ENCODE measurements around the gene COPS3.

Gene COPS3

DNA sequence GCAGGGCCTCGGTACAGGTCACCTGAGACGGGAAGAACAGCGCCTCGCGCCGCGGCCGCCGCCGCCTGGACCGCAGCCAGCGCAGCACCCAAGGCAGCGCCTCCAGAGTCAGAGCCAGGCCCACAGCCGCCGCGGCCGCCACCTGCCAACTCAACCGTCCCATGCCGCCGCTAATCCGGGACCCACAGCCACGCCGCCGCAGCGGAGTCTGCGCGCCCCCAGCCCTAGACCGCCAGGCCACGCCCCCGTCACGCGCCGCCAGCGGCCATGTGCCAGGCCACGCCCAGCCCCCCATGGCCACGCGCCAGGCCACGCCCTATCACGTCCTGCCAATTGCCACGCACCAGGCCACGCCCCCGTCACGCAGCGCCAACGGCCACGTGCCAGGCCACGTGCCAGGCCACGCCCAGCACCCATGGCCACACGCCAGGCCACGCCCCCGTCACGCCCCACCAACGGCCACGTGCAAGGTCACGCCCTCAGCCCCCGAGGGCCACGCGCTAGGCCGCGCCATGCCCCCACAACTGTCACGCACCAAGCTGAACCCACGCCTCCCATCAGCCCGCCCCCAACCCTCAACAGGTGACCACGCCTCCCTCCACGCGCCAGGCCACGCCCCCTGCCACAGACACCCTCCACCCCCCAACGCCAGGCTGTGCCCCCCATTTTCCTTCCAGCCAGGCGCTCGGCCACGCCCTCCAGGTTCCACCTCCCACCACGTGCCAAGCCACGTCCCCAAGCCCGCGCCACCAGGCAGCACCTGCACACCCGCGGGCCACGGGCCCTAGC, 74.7 kb downstream of the COPS3 start, which contains the start of gene PLD6:
PLD6 (minus strand) TSS at position 210 of the 789 bp plus-strand sequence; CDS start at position 163, 47 bp downstream.
- H3K4me3 ChIP-seq (ENCODE audit: low read depth, low read length): peak within 1 kb of the TSS; percentile 57
- peak; percentile 68 for DNase-seq (ENCODE audit: low read depth)
- no peak for TF ChIP-seq CTCF (conservative IDR thresholded peaks at IDR 0.05; ENCODE audit: low read depth, low read length)

DNA sequence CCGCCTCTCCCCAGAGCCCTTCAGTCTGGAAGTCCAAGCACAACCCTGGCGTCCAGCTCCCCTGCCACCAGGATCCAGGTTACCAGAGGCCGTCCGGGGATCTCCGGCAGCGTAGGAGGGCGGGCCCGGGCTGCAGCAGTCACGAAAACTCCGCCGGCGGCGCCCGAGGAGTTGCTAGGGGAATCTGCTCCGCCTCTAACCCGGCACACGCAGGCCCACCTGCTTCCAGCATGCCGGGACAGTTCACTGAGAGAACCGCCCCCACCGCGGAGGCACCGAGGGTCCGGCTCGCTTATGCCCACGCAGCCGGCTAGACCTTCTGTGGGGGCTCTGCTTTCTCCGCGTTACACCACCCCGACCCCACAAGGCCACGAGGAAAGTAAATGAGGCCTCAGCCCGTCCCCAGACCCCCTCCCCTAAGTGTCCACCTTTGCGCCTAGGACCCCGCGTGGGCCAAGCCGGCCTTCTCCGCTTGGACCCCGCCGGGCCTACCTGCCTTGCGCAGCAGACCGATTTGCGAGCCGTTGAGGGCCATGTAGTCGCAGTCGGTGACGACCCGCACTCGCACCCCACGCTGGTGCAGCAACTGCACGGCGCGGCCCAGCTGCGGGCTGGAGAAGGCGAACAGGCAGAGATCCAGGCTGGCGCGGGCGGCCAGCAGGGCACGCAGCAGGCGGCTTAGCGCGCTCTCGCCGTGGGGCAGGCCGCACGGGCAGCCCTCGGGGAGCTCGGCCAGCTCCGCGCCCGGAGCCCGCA, 75.5 kb downstream of the COPS3 start:
- H3K4me3 ChIP-seq (ENCODE audit: low read depth, low read length): peak overlapping the region; percentile 57
- no peak for TF ChIP-seq CTCF (conservative IDR thresholded peaks at IDR 0.05; ENCODE audit: low read depth, low read length)
- peak; percentile 47 for DNase-seq (ENCODE audit: low read depth)

DNA sequence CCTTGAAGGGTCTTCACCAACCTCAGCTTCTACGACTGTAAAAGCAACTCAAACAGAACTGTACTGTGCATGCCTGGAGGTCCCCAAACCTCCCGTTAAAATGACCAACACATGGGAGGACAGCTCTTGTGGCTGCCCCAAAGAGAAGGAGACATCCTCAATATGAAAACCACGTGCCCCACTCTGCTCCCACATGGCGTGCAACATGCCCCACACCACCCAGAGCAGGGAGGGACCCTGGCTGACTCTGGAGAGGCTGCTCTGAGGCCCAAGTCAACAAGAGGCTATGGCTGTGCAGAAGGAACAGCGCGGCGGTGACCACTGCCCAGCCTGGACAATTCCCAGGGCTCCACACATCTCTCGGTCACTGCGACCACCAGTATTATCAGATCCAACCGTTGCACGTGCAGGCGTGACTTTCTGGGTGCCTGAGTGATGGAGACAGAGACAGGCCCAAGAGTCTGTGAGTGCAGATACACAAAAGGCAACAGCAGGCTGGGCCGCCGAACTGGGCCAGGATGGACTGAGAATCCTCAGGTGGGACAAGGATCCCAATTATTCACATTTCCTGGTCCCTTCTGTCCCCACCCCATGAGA, 76.3 kb downstream of the COPS3 start:
- H3K4me3 ChIP-seq (ENCODE audit: low read depth, low read length): peak overlapping the region; percentile 57
- no peak for DNase-seq (ENCODE audit: low read depth)
- no peak for TF ChIP-seq CTCF (conservative IDR thresholded peaks at IDR 0.05; ENCODE audit: low read depth, low read length)

DNA sequence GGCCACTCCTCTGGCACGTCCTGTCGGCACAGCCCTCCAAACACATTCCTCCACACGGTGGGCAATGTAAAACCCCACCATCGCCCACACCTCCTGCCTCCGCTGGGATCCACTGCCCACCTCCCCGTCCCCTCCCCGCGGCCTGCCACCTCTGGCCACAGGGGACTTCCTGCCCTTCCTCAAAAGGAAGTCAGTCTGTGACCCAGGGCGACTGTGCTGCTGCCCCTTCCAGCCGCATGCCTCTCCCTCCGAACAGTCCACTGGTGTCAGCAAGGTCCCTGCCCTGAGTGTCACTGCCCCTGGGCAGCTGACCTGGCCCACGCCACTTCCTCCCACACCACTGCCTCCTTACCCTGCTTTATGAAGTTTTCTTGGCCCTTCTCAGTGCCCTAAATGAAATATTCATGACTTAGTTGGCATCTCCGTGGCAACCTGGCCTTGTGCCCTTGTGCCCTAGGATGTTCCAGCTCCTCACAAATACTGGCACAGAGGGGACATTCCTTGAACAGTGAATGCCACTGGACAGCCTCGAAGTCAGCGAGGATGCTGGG, 76.9 kb downstream of the COPS3 start:
- DNase-seq (ENCODE audit: low read depth): no peak
- H3K4me3 ChIP-seq (ENCODE audit: low read depth, low read length): no peak overlapping the region
- no peak for TF ChIP-seq CTCF (conservative IDR thresholded peaks at IDR 0.05; ENCODE audit: low read depth, low read length)

DNA sequence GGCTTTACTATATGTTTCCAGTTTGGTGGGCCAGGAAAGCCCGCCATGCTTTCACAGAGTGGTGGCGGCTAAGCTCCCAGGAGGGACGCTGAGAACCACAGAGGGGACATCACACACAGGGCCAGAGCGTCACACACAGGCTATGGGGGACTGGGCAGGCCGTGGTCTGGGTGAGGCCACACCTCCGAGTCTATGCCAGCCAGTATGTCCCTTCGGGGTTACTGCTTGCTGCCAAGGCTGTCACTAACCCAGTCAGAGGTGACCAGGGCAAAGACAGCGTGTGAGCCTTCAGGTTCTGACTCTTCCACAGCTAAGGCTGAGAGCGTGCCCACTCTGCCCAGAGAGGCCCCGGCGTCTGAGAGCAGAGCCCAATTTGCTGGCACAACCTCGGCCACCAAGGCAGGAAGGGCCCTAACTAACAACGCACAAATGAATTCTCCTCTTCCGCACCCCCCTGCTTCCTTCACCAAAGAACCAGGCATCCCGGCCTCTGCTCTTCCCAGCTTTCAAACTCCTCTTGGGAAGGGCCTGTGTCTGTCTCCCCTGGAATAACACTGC, 77.8 kb downstream of the COPS3 start:
- H3K4me3 ChIP-seq (ENCODE audit: low read depth, low read length): no peak overlapping the region
- DNase-seq (ENCODE audit: low read depth): no peak
- TF ChIP-seq CTCF (conservative IDR thresholded peaks at IDR 0.05; ENCODE audit: low read depth, low read length): no peak

DNA sequence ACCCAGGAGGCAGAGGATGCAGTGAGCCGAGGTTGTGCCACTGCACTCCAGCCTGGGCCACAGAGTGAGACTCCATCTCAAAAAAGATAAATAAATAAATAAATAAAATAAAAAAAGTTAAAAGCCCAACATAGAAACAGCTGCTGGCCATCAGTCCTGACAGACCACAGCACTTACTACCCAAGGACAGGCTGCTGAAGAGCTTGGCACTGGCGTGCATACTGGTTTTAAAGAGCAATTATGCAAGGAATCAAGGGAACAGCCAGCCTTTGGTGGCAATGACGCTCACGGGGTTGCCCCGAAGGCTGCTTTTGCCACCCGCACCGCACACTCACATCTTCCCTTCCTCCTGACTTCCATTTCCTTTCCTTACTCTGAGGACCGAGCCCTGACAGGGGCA, 79.1 kb downstream of the COPS3 start:
- DNase-seq (ENCODE audit: low read depth): no peak
- no peak for TF ChIP-seq CTCF (conservative IDR thresholded peaks at IDR 0.05; ENCODE audit: low read depth, low read length)
- H3K4me3 ChIP-seq (ENCODE audit: low read depth, low read length): no peak overlapping the region
